ENCODE data around the gene KHDRBS1. TPM values are rescaled to one million over a fixed set of nuclear protein-coding genes. Genes with fewer than 3 reads are reported as not detected.

The KHDRBS1 gene
- total and polyA plus RNA-seq, 12 donors = 33.2 to 78.3 (median 66.5) TPM

DNA sequence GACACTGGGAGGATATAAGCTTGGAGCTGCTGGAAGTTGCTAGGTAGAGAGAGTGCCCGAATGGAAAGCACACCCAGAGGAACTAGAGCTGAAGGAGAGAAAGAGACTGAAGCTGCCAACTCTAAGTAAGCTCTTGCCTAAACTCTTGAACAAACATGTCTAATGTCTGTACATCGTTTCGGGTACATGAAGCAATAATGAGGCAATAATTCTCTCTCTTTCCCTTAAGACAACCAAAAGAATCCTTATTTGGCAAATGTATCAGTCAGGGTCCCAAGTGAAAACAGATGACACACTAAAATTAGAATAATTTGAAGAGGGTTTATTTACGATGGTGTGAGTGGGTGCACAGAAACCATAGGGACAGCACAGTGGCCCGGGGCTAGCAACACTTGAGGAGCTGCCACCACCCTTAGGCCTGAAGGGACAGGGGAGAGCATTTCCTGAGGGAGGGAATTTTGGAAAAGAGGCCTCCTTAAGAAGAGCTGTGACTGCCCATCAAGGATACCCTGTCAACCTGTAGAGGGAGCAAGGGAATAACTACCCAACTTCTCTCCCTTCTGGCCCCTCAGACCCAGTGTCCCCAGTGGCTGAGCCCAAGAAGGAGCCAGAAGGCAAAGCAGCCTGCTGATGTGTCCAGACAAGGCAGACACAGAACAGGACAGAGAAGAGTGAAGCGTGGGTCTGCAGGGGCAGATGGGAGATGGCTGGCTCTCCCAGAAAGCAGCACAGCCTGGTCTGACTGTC is 36.1 kb upstream of the KHDRBS1 start:
- no peaks in the 10 kb centered on the region for H3K27me3 ChIP-seq

DNA sequence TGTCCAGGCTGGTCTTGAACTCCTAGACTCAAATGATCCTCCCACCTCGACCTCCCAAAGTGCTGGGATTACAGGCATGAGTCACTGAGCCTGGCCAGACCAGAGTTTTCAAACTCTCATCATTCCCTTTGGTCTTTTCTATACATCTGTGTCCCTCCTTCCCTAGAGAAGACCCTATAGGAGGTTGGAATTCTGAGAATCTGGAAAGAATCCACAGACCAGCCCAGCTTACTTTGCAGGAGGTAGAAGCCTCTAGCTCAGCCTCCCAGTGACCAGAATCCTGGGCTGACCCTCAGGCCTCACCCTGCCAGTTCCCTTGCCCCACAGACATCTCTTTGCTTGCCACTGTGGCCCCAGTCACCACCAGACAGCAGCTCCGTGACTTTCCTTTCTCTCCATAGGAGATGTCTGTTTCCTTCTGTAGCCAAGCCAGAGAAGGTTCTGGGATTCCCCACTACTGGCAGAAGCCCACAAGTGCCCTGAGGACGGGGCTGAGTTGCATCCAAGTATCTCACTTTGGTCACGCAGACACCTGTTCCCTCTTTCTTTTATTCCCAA is 34.7 kb upstream of the KHDRBS1 start:
- TF ChIP-seq, protein P1, sequence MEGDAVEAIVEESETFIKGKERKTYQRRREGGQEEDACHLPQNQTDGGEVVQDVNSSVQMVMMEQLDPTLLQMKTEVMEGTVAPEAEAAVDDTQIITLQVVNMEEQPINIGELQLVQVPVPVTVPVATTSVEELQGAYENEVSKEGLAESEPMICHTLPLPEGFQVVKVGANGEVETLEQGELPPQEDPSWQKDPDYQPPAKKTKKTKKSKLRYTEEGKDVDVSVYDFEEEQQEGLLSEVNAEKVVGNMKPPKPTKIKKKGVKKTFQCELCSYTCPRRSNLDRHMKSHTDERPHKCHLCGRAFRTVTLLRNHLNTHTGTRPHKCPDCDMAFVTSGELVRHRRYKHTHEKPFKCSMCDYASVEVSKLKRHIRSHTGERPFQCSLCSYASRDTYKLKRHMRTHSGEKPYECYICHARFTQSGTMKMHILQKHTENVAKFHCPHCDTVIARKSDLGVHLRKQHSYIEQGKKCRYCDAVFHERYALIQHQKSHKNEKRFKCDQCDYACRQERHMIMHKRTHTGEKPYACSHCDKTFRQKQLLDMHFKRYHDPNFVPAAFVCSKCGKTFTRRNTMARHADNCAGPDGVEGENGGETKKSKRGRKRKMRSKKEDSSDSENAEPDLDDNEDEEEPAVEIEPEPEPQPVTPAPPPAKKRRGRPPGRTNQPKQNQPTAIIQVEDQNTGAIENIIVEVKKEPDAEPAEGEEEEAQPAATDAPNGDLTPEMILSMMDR (IDR thresholded peaks at IDR 0.05) = no peak
- Histone ChIP-seq H3K36me3 (no peaks in the 10 kb centered on the region), H3K4me3 (no peak overlapping the region), H3K9me3 (no peaks in the 10 kb centered on the region), H3K27ac (no peak overlapping the region), H3K4me1 (peaks cover 0 to 17% (median 4%) of the 10 kb centered on the region in 9 donors), H3K27me3 (no peaks in the 10 kb centered on the region)
- 79 to 84% methylated on average over 4 of the region's 4 CpGs for WGBS, 2 donors
- DNase-seq (no peak), ATAC-seq (no peak)
- intact Hi-C loops (cut with DNase I) = no loop called here

More for the DNA sequence above, 36.1 kb upstream of the KHDRBS1 start:
- intact Hi-C loops (cut with DNase I) = no loop called here
- TF ChIP-seq, protein P1 (IDR thresholded peaks at IDR 0.05) = peak in 8 of 9 donors; percentile 10 to 41 (median 28)
- 50 to 53% methylated on average over 6 of the region's 6 CpGs for WGBS, 2 donors
- Histone ChIP-seq H3K4me1 (peaks cover 0 to 17% (median 4%) of the 10 kb centered on the region in 9 donors), H3K9me3 (no peaks in the 10 kb centered on the region), H3K36me3 (no peaks in the 10 kb centered on the region), H3K27ac (no peak overlapping the region), H3K4me3 (no peak overlapping the region)
- DNase-seq (peak in 1 of 2 donors; percentile 8), ATAC-seq (peak in 6 of 8 donors; percentile 24 to 72 (median 56))

DNA sequence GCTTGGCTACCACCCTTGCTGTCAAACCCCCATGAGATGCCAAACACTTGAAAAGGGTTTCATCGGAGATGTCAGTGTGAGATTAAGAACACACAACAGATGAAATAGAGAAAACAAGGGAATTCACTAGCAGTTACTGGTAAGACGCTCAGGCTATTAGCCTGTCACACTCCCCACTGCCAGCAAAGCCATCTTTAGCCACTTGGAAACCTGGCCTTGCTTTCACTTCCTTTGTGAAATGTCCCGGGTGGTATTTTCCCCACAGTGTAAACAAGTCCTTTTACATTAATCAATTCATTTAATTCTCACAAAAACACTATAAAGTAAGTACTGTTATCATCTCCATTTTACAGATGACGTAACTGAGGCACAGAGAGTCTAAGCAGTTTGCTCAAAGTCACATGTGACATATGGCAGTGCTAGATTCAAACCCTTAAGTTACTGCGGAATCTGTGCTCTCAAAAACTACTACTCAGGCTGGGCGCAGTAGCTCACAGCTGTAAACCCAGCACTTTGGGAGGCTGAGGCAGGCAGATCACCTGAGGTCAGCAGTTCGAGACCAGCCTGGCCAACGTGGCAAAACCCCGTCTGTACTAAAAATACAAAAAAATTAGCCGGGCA is 32.7 kb upstream of the KHDRBS1 start:
- Histone ChIP-seq H3K4me3 (no peak overlapping the region), H3K4me1 (peaks cover 0 to 35% (median 10%) of the 10 kb centered on the region in 9 donors), H3K36me3 (no peaks in the 10 kb centered on the region), H3K27me3 (no peaks in the 10 kb centered on the region), H3K27ac (no peak overlapping the region), H3K9me3 (no peaks in the 10 kb centered on the region)
- TF ChIP-seq, protein P1 (IDR thresholded peaks at IDR 0.05) = no peak
- intact Hi-C loops (cut with DNase I) = loop anchor here in 1 of 10 donors (10.0 kb wide), 2 partner anchors 74 to 316 kb away; no protein-coding TSS in a partner anchor
- no peak for ATAC-seq
- WGBS, 2 donors = 88% methylated on average over 10 of the region's 10 CpGs
- DNase-seq = no peak

DNA sequence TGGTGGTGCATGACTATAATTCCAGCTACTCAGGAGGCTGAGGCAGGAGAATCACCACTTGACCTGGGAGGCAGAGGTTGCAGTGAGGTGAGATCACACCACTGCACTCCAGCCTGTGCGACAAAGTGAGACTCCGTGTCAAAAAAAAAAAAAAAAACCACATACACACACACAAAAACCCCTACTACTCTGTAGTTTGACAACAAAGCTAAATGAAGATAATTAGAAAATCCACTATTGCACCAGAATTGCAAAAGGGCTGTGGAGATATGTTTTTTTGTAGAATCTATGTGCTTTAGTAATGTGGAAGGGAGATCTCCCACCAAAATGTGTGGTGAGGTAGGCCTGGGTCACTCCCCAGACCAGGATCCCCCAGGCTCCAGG is 32.2 kb upstream of the KHDRBS1 start:
- intact Hi-C loops (cut with DNase I) = loop anchor here in 1 of 10 donors (10.0 kb wide), 2 partner anchors 73 to 317 kb away; no protein-coding TSS in a partner anchor

More for the DNA sequence above, 32.2 kb upstream of the KHDRBS1 start:
- WGBS, 2 donors = 84 to 86% methylated on average over 2 of the region's 2 CpGs
- Histone ChIP-seq H3K27ac (peak overlapping the region in 1 of 10 donors; percentile 22), H3K4me3 (no peak overlapping the region), H3K4me1 (peaks cover 0 to 35% (median 10%) of the 10 kb centered on the region in 9 donors), H3K27me3 (no peaks in the 10 kb centered on the region), H3K9me3 (no peaks in the 10 kb centered on the region), H3K36me3 (no peaks in the 10 kb centered on the region)
- TF ChIP-seq, protein P1 (IDR thresholded peaks at IDR 0.05) = no peak
- ATAC-seq (no peak), DNase-seq (no peak)
